HuH-7 (cell line): ENCODE data around the gene GNAT3.

Experiments
- DNase-seq: peaks from one replicate; pipeline ENCODE4 v3.0.0; 2011; ENCODE audit warnings: low spot score

Gene GNAT3

DNA sequence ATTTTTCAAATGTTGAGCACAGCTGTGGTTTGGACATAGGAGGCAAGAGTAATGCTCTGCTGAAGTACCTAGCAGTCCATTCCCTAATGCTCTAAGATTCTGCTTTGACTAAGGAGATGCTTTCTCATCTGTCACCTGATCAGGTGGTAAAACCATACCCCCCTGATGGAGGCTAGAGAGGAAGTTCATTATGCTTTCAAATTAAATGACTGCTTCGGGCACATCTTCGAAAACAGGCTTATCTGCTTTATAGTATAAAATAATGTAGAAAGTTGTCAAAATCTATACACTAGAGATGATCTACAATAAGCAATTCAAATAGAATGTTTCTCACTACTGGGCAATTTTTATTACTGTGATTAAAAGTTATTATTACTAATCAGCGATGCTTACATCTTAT lies at the start of gene GNAT3:
Gene GNAT3, minus strand, starts transcription at position 101 of the 400 bp plus-strand sequence. CDS start 138 bp downstream, outside the sequence.
- DNase-seq, result no peak

DNA sequence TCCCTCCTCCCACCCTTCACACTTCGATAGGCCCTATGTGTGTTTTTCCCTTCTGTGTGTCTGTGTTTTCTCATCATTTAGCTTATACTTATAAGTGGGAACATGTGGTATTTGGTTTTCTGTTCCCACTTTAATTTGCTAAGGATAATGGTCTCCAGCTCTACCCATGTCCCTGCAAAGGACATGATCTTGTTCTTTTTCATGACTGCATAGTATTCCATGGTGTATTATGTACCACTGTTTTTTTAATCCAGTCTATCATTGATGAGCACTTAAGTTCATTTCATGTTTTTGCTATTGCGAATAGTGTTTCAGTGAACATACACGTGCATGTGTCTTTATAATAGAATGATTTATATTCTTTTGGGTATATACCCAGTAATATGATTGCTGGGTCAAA lies 46.3 kb upstream of the GNAT3 start:
- no peak for DNase-seq

DNA sequence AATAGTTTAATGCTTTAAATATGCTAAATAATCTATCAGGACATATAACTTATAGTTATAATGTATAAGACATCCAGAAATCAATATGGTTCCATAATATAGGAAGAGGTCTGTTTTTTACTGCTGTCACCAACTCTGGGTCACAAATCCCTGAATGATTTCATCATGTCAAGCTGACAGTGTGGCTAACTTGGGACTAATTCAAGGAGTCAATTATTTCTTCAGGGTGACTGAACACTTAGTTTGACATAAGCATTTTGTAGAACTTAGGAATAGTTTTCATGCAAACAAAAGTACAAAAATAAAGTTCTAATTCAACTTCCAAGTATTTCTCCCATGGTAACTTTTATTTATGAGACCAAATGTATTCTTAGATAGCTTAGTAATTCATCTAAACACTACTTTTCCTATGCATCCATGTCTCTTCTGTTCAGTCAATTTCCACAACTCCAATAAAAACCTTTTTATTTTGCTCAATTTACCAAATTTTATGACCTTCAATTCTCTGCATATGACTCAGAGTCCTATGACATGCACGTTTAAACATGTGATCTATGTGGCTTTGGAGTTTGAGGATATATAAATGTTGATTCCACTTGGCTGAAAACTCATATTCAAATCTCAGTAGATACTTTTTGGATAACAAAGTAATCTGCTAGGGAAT lies 40.3 kb upstream of the GNAT3 start:
- DNase-seq, result no peak

DNA sequence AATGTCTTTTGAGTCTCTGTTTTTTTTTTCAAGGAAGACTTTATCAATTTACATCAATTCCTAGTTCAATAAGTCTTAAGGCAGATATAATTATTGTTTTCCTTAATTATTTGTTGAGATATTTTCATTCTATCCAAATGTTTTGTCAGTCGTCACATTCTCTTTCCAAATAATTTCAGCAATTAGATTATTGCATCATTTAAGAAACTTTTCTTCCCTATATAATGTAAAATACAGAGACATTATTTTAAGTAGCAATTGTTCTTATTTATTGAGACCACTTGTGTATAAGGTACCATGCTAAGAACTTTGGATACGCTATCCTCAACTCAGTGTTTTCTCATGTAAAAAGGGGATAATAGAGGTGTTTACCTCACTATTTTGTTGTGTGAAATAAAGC lies 38.1 kb upstream of the GNAT3 start:
- no peak for DNase-seq

DNA sequence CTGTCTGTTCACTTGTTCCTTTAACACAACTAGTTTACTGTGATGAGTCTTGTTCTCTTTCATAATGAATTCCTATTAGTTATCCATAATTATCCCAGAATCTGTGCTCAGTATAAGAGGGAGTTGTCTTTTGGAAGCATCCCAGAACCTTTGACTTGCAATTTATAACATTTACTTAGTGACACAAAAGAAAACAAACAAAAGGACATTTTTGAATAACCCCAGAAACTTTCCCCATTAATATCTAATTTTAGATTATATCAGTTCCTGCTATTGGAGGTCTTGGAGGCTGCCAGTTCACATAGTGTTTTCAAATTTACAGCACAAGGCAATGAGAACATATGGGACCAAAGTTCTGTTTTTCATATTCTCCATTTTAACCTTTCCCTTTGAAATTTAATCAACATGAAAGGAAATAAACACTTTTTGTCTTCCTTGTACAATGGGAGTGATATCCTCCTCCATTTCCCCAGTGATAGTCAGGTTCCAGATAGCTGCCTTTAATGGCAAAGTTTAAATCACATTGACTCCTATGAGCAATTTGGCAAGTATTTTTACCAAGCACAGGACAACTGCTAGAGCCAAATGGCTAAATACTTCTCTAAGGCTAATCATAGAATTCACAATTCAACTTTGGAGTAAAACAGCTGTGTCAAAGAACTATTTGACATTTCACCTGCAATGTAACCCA lies 37.1 kb upstream of the GNAT3 start:
- no peak for DNase-seq

DNA sequence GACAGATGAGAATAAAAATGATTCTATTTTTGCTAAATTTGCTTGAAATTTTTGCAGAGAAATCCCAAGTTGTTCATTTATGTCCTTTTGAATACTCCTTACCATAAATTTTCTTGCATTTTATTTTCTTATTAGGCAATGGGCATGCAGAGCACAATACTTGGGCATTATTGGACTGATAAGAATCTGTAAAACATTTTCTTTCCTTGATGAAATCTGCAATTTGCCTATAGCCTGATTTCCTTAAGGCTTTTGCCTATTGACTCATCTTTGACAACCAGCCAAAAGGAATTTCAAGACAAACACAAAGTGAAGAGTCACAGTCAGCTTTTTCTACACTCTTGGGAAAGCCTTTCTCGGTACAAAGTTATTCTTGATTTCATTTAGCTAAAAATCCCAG lies 30.5 kb upstream of the GNAT3 start:
- no peak for DNase-seq

DNA sequence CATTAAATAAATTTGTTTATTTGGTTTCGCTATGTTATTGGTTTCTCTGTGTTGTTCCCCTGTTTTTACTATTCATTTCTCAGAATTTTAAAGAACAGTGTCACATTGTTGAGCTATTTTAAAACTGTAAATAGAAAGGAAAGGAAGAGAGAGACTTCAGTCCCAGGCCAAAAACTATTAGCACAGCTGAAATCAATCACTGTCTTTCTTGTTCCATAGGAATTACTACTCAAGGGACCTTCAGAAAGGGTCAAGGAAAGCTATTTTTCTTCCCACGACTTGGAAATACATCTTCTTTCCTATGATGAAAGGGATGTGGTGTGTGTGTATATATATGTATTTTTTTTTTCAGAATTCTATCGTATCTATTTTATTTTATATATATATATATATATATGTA lies 29.0 kb upstream of the GNAT3 start:
- DNase-seq, result no peak

DNA sequence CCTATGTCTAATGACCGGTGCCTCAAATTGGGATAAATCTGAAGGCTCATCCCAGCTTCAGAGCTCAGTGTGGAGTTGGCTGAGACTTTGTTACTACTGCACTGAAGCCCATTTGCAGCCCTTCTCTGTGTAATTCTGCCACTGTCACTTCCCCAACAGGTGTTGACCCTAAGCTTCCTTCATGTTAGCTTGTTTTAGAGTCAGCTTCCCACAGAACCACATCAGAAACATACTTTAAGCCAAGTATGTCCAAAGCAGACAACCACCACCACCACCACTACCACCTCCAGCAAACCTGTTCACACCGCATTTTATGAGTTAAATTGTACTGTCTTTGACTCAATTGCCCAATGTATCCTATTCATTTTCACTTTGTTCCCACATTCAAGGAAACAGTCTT lies 25.2 kb upstream of the GNAT3 start:
- DNase-seq, result no peak

DNA sequence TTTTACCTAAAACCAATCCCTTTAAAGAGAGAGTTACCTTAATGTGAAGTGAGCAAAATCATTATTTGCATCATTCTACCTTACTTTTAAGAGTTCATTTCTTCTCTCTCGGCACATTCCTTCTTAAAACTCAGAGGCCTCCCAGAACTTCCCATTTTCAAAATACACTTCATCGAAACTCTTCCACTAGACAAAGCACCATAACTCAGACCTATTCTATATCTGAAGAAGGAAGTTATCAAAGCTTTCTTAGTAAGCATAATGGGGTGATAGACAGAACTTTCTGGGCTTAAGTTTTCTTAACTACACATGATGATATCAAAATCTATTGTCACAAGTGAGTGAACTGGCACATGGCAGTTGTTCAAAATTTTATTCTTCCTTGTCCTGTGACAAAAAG lies 24.6 kb upstream of the GNAT3 start:
- no peak for DNase-seq

DNA sequence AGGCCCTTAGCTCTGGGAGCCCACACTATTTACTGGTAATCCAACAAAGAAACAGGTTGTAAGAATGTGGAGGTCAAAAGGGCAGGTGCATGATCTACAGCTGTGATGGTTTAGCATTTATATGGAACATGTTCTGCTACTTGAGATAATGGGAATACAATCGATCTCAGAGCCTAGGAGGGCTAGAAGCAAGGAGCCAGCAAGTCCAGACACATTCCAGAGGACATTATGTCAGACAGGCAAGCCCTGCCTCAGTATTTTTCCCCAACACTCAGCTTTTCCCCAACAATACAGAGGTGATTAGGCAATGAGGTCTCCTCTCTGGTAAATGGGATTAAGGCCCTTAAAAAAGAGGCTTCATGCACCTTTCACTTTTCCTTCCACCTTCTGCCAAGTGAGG lies 21.4 kb upstream of the GNAT3 start:
- no peak for DNase-seq

DNA sequence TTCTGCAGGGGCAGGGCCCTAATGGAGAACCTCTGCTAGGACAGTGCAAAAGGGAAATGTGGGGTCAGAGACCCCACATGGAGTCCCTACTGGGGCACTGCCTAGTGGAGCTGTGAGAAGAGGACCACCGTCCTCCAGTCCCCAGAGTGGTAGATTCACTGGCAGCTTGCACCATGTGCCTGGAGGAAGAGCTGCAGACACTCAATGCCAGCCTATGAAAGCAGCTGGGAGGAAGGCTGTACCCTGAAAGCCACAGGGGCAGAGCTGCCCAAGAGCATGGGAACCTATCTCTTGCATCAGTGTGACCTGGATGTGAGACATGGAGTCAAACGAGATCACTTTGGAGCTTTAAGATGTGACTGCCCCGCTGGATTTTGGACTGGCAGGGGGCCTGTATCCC lies 20.3 kb upstream of the GNAT3 start:
- DNase-seq, result no peak

DNA sequence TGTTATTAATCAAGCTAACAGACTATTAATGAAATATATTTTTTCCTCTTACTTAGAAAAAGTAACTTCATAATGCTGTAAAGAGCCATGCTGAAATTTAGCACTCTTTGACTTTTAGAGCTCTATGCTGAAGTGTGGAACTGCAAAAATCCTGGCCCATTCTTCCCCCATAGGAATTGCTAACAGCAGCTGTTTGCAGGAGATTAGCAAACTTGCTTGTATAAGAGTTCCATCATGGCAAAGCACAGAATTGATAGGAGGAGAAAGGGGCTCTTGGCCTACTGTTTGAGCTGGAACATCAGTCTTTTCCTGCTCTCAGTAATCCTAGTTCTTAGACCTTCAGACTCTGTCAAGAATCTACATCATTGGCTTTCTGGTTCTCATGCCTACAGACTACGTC lies 18.3 kb upstream of the GNAT3 start:
- no peak for DNase-seq

DNA sequence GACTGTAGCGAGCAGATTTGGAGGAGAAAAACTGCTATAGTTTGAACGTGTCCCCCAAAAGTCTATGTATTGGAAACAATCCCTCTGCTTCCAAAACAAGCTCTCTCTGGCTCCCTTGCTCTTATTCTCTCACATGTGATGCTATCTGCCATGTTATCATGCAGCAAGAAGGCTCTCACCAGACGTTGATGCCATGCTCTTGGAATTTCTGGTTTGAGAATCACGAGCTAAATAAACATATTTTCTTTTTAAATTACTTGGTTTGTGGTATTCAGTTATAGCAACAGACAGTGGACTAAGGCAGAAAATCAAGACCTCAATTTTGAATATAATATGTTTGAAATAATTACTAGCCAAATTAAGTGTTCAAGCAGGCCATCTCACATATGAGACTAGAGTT lies 17.5 kb upstream of the GNAT3 start:
- no peak for DNase-seq

DNA sequence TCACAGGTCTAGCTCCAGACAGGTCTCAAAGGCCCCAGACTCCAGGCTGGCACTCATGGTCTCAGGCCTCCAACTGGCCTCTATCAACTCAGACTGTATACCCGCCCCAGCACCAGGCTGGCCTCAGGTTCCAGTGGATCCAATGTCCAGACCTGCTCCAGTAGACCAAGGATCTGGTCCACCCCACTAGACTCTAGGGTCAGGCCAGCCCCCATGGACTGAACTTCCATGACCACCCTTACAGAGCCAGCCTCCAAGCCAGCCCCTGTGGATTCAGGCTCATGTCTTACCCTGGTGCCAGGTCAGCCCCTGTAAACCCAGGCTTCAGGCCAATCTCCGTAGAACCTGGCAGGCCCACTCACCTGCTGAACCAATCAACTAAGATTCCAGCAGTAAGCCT lies 16.8 kb upstream of the GNAT3 start:
- no peak for DNase-seq

DNA sequence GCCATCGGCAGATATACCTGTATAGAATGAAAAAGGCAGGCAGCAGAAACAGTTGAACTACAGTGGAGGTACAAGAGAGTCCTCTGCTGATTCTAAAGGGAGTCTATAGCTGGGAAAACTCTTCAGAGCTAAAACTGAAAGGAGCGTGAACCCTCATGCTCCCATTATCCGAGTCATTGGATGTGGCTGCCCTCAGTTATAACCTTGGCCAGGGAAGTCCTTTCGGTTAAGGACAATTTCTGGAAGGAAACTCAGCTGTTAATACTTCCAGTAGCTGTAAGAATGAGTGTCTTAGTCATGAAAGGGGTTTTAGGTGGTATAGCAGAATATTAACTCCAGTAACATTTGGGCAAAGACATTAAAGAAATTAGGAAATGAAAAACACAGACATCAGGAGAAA lies 14.6 kb upstream of the GNAT3 start:
- DNase-seq, result no peak

DNA sequence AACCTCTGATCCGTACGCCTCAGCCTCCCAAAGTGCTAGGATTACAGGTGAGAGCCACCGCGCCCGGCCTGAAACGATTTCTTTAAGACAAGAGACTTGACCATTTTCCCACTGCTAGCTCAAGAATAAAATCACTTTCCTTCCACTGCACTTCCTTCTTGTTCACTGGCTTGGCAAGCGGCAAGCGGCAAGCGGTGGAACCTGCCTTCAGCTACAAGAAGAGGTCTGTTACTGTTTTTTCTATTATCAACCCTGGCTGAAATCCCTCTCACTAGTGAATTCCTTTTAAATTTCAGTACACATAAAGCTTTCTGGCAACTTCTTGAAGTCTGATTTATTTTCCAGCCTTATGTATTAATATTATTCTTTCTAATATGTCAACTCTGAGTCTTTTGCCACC lies 12.8 kb upstream of the GNAT3 start:
- DNase-seq, result no peak

DNA sequence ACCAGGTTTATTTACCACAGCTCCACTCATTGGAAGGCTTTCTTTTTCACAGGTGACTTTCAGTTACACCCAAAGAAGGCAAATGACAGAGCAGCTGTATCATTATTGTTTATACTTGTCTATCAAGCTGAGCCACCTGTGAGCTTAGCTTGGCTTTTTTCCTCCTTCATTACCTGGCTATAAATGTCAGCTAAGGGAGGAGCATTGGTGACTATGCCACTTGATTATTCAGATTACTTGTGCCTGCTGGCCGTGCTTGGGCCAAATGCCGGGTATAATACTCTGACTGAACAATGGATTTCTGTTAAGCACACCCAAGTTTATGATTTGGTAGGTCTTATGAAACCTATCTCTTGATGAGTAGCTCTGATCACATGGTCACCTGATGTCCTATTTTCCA lies 9.9 kb upstream of the GNAT3 start:
- no peak for DNase-seq

DNA sequence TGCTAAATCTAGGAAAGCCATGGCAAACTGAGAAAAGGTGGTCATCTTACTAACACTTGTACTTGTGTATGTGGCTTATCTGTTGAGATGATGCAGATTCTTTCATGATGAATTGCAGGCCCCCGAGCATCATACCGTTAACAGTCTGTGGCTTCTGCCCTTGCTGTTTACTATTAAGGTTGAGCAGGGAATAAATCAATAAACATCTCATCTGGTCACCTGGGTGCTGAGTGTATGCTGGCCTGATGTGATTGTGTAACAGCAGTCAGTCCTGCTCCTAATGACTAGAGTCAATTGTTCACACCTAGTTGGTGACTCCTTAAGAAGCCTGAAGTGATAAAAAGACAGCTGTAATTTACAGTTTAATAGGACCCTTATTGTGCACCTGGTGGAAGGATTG lies 8.3 kb upstream of the GNAT3 start:
- DNase-seq, result no peak

DNA sequence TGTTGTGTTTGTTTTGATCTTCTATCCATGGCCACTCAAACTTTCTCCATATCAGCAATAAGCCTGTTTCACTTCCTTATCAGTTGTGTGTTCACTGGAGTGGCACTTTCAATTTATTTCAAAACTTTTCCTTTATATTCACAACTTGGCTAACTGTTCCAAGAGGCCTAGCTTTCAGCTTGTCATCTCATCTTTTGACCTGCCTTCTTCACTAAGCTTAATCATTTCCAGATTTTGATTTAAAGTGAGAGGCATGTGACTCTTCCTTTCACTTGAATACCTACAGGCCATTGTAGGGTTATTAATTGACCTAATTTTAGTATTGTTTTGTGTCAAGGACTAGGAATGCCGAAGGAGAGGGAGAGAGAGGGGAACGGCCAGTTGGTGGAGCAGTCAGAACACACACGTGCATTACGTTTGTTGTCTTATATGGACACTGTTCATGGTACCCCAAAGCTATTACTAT lies 5.5 kb upstream of the GNAT3 start:
- DNase-seq, result no peak

DNA sequence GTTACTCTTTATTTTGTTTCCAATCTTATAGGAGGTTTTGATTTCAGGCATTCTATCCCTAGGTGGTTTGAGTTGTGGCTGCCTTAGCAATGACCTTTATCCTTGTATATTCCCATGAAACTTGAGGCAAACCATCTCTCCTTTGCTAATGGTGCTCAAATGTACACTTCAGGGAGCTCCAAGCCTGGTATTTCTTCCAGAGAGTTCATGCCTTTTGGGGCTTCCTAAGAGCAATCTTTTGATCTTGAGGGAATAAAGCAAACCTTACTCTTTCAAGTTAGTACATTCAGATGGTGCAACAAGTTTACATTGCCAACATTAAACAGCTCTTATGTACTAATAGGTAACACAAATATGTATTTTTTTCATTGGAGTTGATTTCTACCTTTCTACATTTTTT lies 3.4 kb upstream of the GNAT3 start:
- no peak for DNase-seq

DNA sequence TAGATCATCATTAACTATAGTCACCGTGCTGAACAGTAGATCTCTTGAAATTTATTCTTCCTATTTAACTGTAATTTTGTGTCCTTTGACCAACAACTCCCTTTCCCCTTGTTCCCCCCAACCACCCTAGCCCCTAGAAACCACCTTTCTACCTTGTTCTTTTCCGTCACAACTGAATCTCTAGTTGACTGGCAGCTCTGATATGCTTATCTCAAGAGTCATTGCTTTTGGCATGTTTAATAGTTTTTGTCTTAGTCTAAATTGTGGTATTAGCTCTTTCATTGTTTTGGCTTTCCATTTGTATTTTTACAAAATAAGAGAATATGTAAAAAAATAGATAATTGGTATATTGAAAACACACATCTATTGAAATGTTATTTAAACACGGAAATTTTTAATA lies 1.8 kb downstream of the GNAT3 start:
- no peak for DNase-seq

DNA sequence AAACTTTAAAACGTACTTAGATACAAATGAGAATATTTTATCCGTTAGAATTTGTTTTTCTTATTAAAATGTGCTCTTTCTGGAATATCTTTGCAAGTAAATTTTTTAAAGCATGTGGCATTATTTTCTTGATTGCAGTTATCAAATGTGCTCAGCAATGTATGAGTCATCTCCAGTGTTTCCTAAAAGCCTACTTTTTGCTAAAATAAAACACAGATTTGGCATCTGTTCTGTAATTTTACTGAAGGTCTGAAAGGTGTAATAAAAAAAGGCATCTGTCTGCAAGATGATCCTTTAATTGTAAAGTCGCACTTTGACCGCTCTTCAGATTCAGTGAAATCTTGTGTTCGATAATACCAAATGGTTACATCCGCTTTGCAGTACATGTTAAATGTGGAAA lies 3.4 kb downstream of the GNAT3 start:
- no peak for DNase-seq

DNA sequence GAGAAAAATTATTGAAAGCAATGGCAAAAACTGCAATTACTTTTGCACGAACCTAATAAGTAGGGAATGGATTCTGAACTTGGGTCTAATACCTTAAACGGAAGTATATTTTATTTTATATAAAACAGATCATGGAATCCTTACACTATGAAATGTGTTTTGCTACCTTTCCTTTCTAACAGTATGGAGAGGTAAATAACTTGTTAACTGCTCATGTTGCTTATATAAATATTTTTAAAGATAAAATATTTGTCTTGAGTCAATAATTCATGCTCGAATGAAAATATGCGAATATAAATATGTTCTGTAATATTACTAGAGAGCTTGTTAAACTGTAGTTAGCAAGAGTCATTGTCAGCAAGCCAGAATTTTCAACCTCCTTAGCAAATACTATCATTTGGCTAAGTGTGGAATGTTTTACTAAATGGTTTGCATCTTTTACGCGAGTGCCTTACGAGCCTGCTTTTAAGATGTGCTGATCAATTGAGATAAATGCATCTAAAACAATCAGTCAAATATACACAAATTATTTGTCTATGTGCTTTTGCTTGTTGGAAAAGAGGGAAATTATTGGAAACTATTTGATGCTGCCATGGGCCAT lies 5.9 kb downstream of the GNAT3 start:
- DNase-seq, result no peak

DNA sequence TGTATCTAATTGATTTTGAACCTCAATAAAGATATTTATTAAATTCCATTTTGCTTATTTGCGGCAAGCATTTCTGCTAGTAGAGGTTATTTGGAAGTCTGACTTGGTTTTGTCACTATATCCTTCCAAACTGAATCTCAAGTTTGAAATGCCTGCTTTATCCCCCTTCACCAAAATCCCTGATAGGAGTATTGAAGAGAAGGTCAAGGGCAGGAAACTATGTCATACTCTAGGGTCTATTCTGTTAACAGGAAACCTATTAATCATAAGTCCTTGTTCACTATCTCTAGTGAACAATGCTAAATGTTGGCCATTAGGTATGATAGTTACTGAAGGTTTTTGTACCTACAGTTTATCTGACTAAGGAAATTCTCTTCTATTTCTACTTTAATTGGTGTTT lies 11.5 kb downstream of the GNAT3 start:
- no peak for DNase-seq
